HG03342 (cell line): ENCODE measurements around the gene DRD2.

Experiments used
- ATAC-seq: cut with Tn5 transposase; IDR thresholded peaks from one replicate; pipeline ENCODE4 v1.9.1; 2021; ENCODE audit warnings: mild to moderate bottlenecking, moderate library complexity; ENCODE audit not compliant: unreplicated experiment

DRD2 gene

GRCh38 chr11:113447621-113448315, 27.4 kb downstream of the DRD2 start:
- no peak for ATAC-seq

GRCh38 chr11:113446938-113447337, 28.3 kb downstream of the DRD2 start:
- no peak for ATAC-seq

DNA sequence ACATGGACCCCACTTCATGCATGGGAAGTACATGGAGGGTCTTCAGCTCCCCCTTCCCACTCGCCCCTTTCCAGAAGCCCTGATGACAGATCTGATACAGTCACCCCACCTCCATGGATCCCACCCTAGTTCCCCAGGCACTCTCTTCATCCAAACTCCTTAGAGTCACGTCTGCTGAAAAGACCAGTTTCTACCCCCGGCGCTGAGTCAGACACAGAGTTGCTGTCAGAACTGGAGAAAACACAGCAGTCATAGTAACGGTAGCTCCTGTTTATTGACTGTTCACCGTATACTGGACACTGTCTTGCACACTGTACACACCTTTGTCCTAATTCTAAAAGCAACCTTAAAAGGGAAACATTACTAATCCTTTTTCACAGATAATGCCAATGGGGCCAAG, 29.1 kb downstream of the DRD2 start:
- ATAC-seq = peak; percentile 82

DNA sequence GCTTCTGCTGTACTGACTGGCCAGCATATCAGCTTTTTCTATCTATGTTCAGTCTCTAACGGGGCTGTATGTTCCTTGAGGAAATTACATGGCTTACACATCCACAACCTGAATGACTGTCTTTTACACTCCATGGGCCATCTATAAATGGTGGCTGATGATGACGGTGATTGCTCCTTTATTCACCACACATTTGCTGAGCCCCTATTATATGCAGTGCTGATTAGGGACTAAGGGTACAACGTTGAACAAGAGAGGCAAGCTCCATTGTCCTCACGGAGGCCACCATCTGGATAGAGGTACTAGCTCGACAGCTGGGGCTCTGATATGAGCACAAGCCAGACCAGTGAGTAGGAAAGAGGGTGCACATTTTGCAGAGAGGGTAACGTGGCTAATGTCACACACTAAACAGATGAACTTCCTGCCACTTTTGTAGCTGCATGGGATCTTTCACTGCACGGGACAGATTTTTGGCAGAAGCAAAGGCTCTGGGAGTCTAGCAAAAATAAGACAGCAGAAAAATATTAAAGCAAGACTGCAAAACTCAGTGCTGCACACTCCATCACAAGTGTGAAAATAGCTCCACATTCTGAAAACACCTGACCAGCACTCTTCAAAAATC, 30.6 kb downstream of the DRD2 start:
- no peak for ATAC-seq

DNA sequence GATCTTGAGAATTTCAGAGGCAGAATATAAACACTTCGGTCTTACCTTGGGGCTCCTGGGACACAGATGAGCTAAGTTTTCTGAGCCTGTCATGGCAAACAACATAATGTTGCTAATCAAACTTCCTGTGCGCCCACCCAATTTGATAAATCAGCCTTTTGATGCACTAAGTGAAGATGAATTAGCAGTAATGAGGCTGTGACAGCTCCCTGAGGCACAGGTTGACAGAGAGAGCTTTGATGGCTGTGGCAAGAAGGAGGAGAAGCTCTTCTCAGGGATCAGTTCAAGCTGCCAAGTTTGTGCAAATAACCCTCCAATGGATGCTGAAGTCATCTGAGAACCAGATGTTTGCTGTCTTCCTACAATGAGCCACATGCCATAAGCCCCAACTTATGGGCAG, 34.4 kb downstream of the DRD2 start:
- ATAC-seq = no peak

GRCh38 chr11:113436672-113437252, 38.4 kb downstream of the DRD2 start:
- no peak for ATAC-seq

DNA sequence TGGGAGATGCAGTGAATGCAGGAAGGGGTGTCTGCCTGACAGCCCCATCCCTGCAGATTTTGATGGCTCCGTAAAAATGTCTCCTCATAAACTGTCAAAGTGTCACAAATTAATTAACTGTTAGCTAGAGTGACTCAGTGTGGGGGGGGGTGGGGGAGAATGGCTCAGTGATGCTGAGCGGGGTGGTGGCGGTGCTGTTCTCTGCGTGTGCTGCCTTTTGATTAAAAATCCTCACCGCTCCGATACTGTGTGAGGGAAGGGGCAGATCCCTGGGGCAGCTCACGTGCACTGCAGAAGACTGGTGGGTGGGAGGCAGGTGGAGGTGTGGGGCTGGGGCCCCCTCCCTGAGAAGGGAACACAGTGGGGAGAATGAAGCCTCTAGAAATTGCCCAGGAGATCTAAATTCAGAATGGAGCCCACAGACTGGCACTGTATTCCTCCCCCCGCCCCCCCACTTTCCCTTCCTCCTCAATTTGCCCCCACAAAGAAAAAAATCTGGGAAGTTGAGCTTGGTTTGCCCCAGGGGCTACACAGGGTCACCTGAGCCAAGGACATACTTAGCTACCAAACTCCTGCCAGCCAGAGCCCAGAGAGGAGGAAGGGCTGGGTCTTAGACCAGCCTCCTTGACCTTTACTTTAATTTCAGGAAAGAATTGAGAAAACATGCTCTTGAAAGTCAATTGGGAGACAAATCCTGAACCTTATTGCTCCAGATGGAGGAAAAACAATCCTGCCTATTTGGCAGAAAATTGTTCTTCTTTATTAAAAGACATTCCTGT, 39.8 kb downstream of the DRD2 start:
- ATAC-seq = no peak

DNA sequence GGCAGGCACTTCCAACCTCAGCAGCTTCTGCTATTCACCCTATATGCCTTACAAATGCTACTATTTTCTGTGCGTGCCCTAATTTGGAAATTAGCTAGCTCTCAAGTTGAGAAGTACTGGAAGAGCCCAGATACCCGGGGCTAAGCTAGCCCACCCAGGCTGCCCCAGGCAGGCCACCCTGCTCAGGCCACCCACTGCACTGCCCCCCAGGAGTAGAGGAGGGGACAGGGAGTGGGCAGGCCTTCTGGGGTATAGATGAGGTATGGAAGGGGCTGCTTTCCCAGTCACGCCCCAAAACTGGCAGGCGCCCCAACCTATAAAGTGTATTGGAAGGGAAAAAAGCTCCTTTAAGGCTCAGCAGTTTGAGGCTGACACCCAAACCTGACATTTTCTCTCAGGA, 43.5 kb downstream of the DRD2 start:
- ATAC-seq = no peak

DNA sequence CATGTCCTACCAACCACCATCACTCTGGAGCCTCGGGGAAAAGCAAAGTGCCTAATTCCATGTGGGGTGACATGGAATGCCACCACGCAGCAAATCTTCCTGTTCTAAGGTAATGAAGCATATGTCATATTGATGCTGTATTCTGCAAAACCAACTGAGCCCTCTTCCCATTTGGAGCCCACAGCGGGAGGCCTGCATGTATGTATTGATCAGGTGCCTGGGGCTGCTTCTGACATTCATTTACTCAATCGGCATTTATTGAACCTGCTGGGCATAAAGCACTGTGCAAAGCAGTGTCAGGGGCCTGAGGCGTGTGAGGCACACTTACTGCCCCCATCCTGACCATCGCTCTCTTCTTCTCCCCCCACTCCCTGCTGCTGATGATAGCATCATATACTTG, 48.5 kb downstream of the DRD2 start:
- no peak for ATAC-seq

GRCh38 chr11:113420808-113421207, 54.4 kb downstream of the DRD2 start:
- no peak for ATAC-seq

GRCh38 chr11:113419454-113420003, 55.7 kb downstream of the DRD2 start:
- ATAC-seq = no peak

DNA sequence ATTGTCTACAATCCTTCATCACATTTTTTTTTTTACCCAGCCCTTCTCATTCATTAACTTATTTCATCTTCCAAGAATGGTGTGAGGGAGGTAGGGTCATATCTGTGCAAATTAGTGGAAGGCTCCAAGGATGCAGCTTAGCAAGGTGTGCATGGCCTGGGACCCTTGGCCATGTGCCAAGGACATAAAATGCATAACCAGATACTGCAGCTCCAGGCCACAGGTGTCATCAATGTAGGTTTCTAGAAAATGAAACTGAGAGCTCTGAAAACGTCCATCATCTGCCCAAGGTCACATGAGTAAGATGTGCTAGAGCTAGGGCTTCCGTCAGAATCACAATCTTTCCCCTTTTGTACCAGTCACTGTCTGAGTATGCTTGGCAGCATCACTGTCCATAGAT, 57.8 kb downstream of the DRD2 start:
- ATAC-seq = no peak

DNA sequence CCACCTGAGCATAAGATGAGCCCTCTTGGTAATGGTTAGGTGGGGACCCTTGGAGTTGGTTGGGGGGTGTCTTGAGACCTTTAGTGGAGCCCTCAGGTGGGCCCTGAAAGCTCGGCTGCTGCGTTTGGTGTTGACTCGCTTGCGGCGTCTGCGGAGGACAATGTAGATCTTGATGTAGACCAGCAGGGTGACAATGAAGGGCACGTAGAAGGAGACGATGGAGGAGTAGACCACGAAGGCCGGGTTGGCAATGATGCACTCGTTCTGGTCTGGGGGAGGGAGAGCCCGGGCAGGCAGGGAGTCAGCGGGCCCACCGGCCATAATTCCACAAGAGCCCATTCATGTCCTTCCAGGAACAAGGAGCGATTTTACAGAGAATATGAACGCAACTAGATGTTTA, 59.9 kb downstream of the DRD2 start:
- no peak for ATAC-seq

DNA sequence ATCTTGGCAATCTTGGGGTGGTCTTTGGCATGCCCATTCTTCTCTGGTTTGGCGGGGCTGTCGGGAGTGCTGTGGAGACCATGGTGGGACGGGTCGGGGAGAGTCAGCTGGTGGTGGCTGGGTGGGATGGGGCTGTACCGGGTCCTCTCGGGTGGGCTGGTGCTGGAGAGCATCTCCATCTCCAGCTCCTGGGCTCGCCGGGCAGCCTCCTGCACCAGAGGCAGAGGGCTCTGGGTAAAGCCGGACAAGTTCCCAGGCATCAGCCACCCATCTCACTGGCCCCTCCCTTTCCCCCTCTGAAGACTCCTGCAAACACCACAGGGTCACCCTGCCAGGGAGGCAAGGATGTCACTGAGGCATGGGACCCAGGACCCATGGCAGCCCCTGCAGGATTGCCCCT, 62.5 kb downstream of the DRD2 start:
- no peak for ATAC-seq

GRCh38 chr11:113411536-113411935, 63.7 kb downstream of the DRD2 start:
- ATAC-seq = no peak

DNA sequence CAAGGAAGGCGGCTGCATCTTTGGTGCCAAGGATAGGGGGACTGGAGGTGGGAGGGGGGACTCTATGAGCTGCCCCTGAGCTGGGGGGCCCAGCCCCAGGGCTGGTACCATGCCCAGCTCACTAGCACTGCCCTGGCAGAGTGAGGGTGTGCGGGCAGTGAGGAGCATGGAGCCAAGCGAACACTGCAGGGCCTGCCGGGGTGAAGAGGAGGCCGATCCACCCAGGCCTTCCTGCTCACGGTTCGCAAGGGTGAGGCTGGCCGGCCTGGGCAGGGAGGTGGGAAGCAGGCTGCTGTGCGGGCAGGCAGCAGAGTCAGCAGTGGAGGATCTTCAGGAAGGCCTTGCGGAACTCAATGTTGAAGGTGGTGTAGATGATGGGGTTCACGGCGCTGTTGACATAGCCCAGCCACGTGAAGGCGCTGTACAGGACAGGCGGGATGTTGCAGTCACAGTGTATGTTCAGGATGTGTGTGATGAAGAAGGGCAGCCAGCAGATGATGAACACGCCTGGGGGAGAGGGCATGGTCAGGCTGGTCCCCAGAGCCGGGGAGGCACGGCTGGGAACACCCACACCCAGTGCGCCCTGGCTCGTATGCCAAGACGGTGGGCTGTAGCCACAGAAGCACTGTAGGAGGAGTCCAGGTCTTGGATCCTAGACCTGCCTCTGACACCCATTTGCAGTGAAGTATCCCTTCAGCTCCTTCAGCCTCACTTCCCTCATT, 64.6 kb downstream of the DRD2 start:
- no peak for ATAC-seq

GRCh38 chr11:113409526-113409925, 65.7 kb downstream of the DRD2 start:
- no peak for ATAC-seq

GRCh38 chr11:113408887-113409286, 66.3 kb downstream of the DRD2 start:
- ATAC-seq = no peak

- no peak for ATAC-seq
These were observed 67.0 kb downstream of the DRD2 start for GRCh38 chr11:113408206-113408605.

DNA sequence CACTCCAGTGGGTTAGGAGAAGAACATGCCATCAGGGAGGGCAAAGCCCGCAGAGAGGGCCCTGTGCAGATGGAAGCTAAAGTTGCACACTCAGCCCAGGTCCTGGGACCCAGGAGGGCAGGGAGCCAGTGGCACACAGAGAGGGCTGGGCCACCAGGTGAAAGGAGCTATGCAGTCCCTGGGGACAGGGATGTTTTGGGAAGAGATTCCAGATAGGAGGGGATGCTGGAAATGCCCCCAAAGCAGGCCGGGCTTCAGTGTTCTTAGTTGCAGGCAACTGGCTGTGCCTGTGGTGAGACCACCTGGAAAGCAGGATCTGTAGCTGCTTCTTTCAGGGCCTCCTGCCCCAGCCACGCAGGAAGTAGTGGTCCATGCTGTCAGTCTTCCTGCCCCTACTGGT, 68.0 kb downstream of the DRD2 start:
- ATAC-seq = no peak
